Activated CD4-positive, alpha-beta T cell treated with anti-CD3 and anti-CD28 coated beads, Interleukin-2, amount 50 U/mL, for 48 hours (primary cell): ENCODE measurements around the gene RSPH9.
A peak's percentile ranks its signal among the peaks of the same experiment; 100 is the strongest.

Source experiments
- DNase-seq, 2 experiments: peaks; one replicate each; pipeline ENCODE4 v3.0.0-alpha.2; 2020

RSPH9 gene

GRCh38 chr6:43669050-43669921, 24.4 kb downstream of the RSPH9 start:
- no peak for DNase-seq

DNA sequence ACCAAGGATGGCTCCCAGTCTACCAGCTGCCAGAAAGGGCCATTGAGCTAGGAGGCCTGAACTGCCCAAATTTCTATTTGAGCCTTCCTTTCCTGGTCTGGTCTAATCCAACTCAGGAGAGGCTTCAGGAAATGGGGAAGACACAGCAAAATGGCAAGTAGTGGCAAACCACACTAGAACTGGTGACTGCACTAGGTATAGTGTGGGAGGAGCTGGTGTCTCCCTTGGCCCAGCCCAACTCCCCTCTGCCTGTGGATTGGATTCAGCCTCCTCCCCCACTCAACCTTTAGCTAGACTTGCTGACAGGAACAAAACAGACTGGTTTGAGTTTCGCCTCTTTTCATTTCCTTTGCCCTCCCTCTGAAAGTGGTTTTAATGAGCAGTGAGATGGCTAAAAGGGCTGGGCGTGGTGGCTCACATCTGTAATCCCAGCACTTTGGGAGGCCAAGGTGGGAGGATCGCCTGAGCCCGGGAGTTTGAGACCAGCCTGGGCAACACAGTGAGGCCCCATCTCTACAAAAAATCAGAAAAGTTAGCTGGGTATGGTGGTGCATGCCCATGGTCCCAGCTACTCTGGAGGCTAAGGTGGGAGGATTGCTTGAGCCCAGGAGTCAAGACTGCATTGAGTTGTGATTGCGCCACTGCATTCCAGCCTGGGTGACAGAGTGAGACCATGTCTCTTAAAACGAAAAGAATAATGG, 25.2 kb downstream of the RSPH9 start:
- peak; percentile 41 to 56 for DNase-seq

GRCh38 chr6:43670623-43670986, 25.8 kb downstream of the RSPH9 start:
- no peak for DNase-seq

GRCh38 chr6:43671011-43671800, 26.4 kb downstream of the RSPH9 start:
- no peak for DNase-seq

- DNase-seq = no peak
These were observed 27.2 kb downstream of the RSPH9 start for GRCh38 chr6:43671801-43672690.

GRCh38 chr6:43673444-43674084, 28.7 kb downstream of the RSPH9 start:
- no peak for DNase-seq

DNA sequence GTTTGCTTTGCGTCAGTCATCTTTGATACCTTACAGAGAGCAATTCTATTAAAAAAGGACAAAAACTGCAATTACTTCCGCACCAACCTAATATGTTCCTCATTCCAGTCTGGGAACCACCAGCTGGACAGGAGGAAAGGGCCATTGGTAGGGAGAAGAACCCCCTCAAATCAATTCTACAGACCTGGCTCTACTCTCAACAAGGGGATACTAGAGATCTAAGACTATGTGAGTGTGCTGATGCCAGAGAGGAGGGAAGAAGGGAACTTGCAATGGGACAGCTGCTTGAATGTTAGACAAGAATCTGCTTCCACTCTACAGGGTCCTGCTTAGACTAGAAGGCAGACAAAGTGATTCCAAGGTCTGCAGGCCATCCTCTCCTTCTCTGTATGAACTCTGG, 29.5 kb downstream of the RSPH9 start:
- DNase-seq = no peak

- no peak for DNase-seq
These were observed 30.1 kb downstream of the RSPH9 start for GRCh38 chr6:43674921-43675320.

DNA sequence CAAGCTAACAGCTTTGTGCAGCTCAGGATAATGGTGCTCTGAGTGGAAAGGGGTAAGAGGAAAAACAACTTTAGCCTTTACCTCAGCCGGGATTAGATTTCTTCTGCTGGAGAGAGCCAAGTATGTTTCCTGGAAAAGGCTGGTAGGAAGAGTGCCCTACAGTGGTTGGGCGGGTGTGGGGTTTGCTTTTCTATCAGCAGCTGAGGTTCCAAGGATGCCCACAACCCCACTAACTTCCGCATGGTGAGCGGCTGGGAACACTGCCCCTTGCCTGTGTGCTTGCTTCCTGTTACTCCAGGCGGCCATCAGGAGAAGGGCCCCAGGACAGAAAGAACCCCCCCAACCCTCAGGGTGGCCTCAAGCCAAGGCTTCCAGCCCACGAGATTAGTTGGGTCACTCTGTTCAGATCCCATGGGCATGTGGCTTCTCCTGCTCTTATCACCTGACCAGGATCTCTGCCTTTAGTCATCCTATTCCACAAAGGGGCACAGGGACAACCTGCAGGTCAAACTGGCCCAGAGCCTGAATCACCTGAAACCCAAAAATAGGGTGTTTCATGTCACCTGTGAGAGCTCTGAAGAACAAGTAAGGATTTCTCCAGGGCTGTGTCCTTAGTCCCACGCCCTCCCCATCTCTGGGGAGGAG, 32.2 kb downstream of the RSPH9 start:
- DNase-seq = no peak

GRCh38 chr6:43677759-43678158, 32.9 kb downstream of the RSPH9 start:
- no peak for DNase-seq

DNA sequence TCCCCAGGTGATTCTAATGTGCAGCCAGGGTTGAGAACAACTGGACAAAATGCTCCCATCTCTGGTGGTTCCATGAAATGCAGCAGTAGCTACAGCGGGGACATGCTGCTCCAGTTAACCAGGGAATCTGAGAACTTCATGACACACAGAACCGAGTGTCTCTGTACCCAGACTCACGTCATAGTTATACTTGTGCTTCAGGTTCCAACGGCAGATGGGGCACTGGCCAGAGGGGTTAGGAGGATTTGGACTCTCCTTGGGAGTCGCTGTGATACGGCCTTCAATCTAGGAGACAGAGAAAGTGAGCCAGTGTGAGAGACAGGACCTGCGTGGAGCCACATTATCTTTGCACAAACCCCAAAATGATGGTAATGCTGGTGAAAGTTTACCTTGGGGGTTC, 33.5 kb downstream of the RSPH9 start:
- no peak for DNase-seq

- no peak for DNase-seq
These were observed 34.2 kb downstream of the RSPH9 start for GRCh38 chr6:43679057-43679456.

- no peak for DNase-seq
These were observed 35.7 kb downstream of the RSPH9 start for GRCh38 chr6:43680308-43681200.

GRCh38 chr6:43681303-43681702, 36.5 kb downstream of the RSPH9 start:
- DNase-seq = no peak

GRCh38 chr6:43682724-43683429, 38.0 kb downstream of the RSPH9 start:
- DNase-seq = no peak

DNA sequence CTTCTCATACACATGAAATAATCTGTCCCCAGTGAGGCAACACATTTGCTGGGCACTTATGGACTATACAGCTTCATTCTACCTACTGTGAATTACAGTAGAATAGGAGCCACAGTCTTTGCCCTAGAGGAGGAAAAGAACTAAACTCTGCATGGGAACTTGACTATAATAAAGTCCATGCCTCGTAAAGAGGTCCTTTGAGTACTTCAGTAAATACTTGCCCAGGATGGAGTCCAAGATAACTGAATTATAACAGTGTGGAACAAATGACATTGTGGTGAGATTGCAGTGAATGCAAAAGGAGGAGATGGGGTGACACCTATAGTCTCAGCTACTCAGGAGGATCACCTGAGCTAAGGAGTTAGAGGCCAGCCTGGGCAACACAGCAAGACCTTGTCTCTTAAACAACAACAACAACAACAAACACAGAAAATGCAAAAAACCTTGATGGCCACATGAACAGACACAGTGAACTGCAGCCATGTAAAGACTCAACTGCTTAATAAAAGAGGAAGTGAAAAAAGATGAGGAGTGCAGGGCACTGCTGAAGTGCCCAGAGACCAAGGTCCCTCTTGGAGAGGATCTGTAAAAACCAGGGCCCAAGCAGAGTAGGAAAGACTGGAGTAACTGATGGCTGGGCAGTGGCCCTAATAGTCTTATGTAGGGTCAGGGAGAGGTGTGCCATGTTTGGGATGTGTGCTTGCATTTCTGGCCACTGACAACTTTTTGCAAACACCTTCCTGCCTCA, 39.0 kb downstream of the RSPH9 start:
- no peak for DNase-seq

DNA sequence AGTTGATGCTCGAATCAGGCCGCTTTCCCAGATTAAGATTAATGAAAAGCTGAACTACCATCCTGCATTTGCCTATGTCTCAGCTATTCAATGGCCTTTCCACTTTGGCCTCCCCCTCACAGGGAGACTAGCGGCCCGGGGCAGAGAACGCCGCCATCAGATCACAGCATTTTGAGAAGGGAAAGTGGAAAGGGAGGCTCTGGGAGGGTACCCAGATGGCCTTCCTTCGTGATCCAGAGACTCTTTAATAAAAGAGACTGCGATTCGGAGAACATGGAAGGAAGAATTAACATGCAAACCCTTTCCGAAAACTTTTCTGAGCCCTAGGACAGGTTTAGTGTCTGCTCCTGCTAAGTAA, 42.2 kb downstream of the RSPH9 start:
- no peak for DNase-seq

GRCh38 chr6:43687437-43688347, 42.9 kb downstream of the RSPH9 start, which contains the start of gene MRPS18A:
TSS of gene MRPS18A (minus strand) at chr6:43687791. CDS start at chr6:43687779, 12 bp downstream.
- peak; percentile 86 to 89 for DNase-seq
